ENCODE results near the gene FBXL13. TPM values are rescaled to one million over a fixed set of nuclear protein-coding genes. Genes with fewer than 3 reads are reported as not detected.
"Not testable (repeated sequence)": the region's sequence is repeated elsewhere in the genome, so short reads cannot be mapped to it uniquely, and the experiment has no call there.

The FBXL13 gene
- total RNA-seq, 1 donor: 1.9 TPM

DNA sequence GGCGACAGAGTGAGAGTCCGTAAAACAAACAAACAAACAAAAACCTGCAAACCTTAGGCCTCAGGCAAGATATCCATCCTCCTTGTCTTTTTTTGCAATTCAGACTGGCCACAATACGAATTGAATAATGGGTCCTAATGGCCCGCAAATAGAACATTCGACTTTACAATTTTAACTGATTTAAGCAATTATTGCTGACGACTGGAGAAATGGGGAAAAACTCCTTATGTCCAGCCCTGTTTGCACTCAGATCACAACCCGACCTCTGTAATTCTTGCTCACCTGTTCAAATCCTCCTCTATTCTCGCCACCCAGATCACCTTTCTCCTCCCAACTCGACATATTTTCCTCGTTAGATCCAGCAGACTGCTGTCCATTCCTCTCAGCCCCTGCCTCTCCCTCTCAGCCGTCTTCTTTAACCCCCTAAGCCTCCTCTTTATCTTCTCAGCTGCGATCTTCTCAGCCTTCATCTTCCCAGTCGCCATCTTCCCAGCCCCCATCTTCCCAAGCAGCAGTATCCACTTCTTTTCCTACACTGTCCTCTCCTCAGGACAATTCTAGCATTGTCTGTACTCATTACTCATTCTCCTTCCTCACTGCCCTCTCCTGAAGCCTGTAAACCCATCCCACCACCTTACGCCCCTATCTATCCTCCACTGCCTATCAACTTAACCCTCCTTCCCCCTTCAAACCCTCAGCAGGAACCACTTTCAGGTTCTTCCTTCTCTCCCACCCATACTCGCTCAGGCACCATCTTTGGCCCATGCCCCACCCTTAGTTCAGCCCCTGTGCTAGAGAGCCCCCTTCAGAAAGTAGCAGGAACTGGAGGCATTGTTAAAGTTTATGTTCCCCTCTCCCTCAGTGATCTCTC is 100.0 kb downstream of the FBXL13 start:
- H3K27me3 ChIP-seq (ENCODE audit: insufficient read depth, low read length): no peaks in the 10 kb centered on the region
- no peaks in the 10 kb centered on the region for H3K9me3 ChIP-seq (ENCODE audit: low read depth, low read length)
- peaks cover 5% of the 10 kb centered on the region for H3K4me1 ChIP-seq (ENCODE audit: insufficient read depth, low read length)
- H3K4me3 ChIP-seq (ENCODE audit: low read length): no peak overlapping the region

DNA sequence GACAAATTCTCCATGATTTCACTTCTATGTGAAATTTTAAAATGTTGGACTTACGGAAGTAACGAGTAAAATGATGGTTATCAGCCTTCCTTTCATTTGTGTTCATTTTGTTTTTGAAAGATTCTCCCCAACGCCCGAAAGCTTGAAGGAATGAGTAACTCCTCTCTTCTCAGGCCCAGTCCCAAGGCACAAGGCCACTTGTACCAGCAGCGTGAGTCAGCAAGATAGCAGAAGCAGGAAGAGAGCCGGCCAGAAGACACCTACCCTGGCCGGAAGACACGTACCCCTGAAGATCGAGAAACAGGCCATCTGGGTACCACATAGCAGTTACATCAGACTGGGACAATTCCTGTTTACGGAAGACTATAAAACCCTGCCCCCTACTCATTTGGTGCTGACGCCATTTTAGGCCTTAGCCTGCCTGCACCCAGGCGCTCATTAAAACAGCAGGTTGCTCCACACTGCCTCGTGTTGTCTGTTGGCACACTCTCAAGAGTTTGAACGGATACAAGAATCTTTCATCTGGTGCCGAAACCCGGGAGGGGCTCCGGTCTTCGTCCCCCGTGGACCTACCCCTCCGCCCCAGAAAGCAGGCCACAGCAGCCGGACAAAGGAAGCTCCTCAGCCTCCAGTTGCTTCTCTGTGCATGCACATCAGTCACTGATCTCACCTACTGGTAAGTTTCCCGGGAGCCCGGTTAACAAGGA is 101.3 kb downstream of the FBXL13 start:
- Histone ChIP-seq H3K4me1 (ENCODE audit: insufficient read depth, low read length) (peaks cover 2% of the 10 kb centered on the region), H3K4me3 (ENCODE audit: low read length) (no peak overlapping the region), H3K9me3 (ENCODE audit: low read depth, low read length) (no peaks in the 10 kb centered on the region), H3K27me3 (ENCODE audit: insufficient read depth, low read length) (no peaks in the 10 kb centered on the region)

DNA sequence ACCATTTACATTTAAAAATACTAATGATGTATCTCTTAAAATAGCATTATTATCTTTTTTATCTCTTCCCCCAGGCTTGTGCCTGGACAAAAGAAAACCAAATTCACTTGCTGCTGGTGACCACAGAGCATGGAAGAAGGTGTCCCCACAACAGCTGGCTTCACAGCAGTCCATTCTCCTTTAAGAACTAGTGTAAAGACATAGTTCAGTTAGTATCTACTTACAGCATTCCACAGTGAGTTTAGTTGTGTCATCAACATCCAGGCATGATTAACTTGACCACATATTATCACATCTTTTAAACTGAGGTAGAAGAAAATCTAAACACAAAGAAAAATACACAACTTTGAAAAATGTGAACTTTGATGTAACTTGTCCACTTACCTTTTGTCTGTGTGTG is 106.8 kb downstream of the FBXL13 start:
- no peaks in the 10 kb centered on the region for H3K27me3 ChIP-seq (ENCODE audit: insufficient read depth, low read length)
- H3K4me3 ChIP-seq (ENCODE audit: low read length): no peak overlapping the region
- H3K4me1 ChIP-seq (ENCODE audit: insufficient read depth, low read length): no peaks in the 10 kb centered on the region
- no peaks in the 10 kb centered on the region for H3K9me3 ChIP-seq (ENCODE audit: low read depth, low read length)

DNA sequence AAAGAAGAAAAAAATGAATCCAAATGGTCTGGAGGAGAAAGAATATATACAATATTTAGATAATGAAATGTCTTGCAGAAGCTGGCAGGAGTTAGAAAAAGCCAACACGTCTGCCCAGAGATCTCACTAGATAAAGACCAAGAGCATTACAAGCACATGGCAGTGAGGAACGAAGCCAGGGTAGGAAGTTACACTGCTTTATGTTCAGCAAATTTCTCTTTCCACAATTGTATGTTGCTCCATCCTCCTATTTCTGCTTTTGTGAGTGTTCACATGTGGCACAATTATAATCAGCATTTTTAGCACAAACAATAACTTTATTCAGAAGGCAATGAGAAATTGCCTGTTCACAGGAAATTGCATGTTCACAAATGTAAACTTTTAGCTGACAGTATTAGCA is 108.1 kb downstream of the FBXL13 start:
- Histone ChIP-seq H3K27me3 (ENCODE audit: insufficient read depth, low read length) (no peaks in the 10 kb centered on the region), H3K4me3 (ENCODE audit: low read length) (no peak overlapping the region), H3K9me3 (ENCODE audit: low read depth, low read length) (no peaks in the 10 kb centered on the region), H3K4me1 (ENCODE audit: insufficient read depth, low read length) (no peaks in the 10 kb centered on the region)

DNA sequence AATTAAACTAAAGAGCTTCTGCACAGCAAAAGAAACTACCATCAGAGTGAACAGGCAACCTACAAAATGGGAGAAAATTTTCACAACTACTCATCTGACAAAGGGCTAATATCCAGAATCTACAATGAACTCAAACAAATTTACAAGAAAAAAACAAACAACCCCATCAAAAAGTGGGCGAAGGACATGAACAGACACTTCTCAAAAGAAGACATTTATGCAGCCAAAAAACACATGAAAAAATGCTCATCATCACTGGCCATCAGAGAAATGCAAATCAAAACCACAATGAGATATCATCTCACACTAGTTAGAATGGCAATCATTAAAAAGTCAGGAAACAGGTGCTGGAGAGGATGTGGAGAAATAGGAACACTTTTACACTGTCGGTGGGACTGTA is 112.6 kb downstream of the FBXL13 start:
- not testable (repeated sequence) for H3K4me1 ChIP-seq (ENCODE audit: insufficient read depth, low read length); H3K4me3 ChIP-seq (ENCODE audit: low read length); H3K9me3 ChIP-seq (ENCODE audit: low read depth, low read length); H3K27me3 ChIP-seq (ENCODE audit: insufficient read depth, low read length)

DNA sequence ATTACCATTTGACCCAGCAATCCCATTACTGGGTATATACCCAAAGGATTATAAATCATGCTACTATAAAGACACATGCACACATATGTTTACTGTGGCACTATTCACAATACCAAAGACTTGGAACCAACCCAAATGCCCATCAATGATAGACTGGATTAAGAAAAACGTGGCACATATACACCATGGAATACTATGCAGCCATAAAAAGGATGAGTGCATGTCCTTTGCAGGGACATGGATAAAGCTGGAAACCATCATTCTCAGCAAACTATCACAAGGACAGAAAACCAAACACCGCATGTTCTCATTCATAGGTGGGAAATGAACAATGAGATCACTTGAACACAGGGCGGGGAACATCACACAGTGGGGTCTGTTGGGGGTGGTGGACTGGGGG is 116.6 kb downstream of the FBXL13 start:
- H3K27me3 ChIP-seq (ENCODE audit: insufficient read depth, low read length); H3K4me1 ChIP-seq (ENCODE audit: insufficient read depth, low read length); H3K9me3 ChIP-seq (ENCODE audit: low read depth, low read length); H3K4me3 ChIP-seq (ENCODE audit: low read length): not testable (repeated sequence)

DNA sequence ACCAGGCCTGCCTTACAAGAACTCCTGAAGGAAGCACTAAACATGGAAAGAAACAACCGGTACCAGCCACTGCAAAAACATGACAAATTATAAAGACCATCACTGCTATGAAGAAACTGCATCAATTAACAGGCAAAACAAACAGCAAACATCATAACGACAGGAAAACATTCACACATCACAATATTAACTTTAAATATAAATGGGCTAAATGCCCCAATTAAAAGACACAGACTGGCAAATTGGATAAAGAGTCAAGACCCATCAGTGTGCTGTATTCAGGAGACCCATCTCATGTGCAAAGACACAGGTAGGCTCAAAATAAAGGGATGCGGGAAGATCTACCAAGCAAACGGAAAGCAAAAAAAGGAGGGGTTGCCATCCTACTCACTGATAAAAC is 120.2 kb downstream of the FBXL13 start:
- H3K27me3 ChIP-seq (ENCODE audit: insufficient read depth, low read length); H3K4me1 ChIP-seq (ENCODE audit: insufficient read depth, low read length); H3K9me3 ChIP-seq (ENCODE audit: low read depth, low read length); H3K4me3 ChIP-seq (ENCODE audit: low read length): not testable (repeated sequence)

DNA sequence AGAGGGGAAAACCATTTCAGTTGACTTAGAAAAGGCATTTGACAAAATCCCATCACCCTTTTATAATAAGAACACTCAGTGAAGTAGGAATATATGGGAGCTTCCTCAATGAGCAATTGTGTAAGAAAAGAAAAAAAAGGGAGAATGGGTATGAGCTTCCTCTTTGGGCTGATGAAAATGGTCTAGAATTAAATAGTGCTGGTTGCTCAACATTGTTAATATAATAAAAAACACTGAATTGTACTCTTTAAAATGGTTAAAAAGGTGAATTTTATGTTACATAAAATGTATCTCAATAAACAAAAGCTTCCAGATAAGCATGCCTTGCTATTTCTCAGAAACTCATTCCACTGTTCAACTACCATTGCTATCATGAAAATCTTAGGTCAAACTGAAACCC is 121.2 kb downstream of the FBXL13 start:
- Histone ChIP-seq H3K4me1 (ENCODE audit: insufficient read depth, low read length) (no peaks in the 10 kb centered on the region), H3K9me3 (ENCODE audit: low read depth, low read length) (no peaks in the 10 kb centered on the region), H3K27me3 (ENCODE audit: insufficient read depth, low read length) (no peaks in the 10 kb centered on the region), H3K4me3 (ENCODE audit: low read length) (no peak overlapping the region)

DNA sequence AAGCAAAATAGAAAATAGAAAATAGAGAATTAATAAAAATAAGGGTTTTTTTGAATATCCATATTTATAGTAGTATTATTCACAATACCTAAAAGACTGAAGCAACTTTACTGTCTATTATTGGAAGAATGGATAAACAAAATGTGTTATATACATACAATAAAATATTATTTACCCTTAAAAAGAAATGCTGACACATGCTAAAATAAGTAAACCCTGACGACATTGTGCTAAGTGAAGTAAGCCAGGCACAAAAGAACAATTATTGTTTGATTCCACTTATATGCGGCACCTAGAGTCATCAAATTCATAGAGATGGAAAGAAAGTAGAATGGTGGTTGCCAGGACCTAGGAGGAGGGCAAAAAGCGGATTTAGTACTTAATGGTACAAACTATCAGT is 122.8 kb downstream of the FBXL13 start:
- H3K4me3 ChIP-seq (ENCODE audit: low read length): no peak overlapping the region
- H3K27me3 ChIP-seq (ENCODE audit: insufficient read depth, low read length): no peaks in the 10 kb centered on the region
- H3K4me1 ChIP-seq (ENCODE audit: insufficient read depth, low read length): no peaks in the 10 kb centered on the region
- no peaks in the 10 kb centered on the region for H3K9me3 ChIP-seq (ENCODE audit: low read depth, low read length)

DNA sequence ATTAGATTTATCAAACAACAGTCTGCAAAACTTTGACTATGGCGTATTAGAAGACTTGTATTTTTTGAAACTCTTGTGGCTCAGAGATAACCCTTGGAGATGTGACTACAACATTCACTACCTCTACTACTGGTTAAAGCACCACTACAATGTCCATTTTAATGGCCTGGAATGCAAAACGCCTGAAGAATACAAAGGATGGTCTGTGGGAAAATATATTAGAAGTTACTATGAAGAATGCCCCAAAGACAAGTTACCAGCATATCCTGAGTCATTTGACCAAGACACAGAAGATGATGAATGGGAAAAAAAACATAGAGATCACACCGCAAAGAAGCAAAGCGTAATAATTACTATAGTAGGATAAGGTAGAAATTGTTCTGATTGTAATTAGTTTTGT is 130.4 kb downstream of the FBXL13 start:
- no peak overlapping the region for H3K4me3 ChIP-seq (ENCODE audit: low read length)
- H3K4me1 ChIP-seq (ENCODE audit: insufficient read depth, low read length): no peaks in the 10 kb centered on the region
- H3K27me3 ChIP-seq (ENCODE audit: insufficient read depth, low read length): no peaks in the 10 kb centered on the region
- H3K9me3 ChIP-seq (ENCODE audit: low read depth, low read length): no peaks in the 10 kb centered on the region

DNA sequence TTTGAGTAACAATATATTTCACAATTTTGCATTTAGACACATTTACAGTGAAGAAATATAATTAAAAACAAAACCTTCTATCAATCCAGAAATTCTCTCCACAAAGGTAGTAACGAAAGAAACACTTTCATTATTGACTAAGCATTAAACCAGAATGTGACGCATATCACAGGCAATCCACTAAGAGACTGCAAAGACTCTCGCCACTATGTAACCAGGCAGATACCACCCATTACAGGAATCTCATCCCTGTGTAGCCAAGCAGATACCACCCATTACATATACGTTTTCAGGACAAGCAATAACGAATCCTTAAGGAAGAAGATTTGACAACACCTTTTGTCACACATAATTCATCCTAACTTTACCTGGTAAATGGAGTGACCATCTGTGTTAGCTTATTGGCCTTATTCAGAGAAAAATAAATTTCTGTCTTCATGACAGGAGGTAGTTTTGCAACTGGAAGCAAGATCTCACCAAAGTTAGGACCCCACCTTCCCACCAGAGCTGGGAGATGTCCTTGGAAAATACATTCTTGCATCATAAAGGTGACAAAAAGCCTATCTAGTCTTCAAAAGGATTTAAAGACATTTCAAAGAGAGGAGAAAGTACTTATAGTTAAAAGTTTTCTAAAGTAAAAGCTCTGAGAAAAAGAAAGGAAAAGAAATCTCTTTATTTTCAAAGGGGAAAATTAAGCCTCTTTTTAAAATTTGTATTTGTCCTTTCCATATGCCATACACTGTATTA is 131.0 kb downstream of the FBXL13 start:
- Histone ChIP-seq H3K4me3 (ENCODE audit: low read length) (no peak overlapping the region), H3K9me3 (ENCODE audit: low read depth, low read length) (no peaks in the 10 kb centered on the region), H3K4me1 (ENCODE audit: insufficient read depth, low read length) (no peaks in the 10 kb centered on the region), H3K27me3 (ENCODE audit: insufficient read depth, low read length) (no peaks in the 10 kb centered on the region)

DNA sequence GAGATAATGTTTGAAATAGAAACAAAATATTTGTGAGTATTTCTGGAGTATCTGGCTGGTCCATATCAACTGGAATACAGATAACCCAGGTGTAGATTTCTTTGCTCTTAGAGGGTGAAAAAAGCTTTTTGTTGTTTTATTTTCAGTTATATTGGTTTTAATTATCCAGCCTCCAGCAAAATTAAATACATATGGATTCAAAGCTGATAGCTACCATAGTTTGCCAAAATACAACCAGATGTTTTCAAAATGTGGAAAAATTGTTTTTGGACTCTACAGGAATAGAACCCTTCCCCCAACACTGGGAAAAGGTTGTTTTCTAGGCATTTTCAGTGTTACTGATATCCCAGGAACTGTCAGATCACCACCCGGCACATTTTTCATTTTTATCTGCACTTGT is 131.7 kb downstream of the FBXL13 start:
- no peak overlapping the region for H3K4me3 ChIP-seq (ENCODE audit: low read length)
- H3K4me1 ChIP-seq (ENCODE audit: insufficient read depth, low read length): no peaks in the 10 kb centered on the region
- no peaks in the 10 kb centered on the region for H3K9me3 ChIP-seq (ENCODE audit: low read depth, low read length)
- H3K27me3 ChIP-seq (ENCODE audit: insufficient read depth, low read length): no peaks in the 10 kb centered on the region

DNA sequence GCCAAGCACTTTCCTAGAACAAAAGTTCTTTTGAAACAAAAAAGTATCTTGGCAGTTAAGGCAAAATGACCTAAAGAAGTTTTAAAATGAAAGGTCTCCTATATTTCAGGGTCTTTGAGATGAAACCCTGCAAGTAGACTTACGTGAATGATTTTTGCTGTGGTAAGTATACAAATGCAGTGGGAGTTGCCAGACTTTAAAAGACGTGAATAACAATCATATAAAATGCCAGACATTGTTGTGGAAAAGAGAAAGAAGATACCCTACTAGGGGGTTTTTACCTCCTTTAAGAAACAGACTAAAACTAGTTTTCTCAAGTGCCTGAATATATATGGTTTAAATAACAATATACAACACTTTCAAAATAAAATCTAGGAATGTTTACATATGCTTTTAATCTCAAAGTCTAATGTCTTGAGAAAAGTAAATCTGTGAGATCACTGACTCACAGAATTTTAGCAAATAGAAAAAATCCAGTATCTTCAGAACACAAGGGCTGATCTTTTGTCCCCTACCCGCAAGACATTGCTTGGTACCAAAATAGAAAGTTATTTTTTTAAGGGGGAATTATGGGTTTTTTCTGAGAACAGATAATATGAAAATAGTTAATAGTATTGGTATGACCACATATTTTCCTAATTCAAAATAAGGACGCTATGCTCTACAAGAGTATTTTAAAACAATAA is 132.3 kb downstream of the FBXL13 start:
- H3K4me3 ChIP-seq (ENCODE audit: low read length): no peak overlapping the region
- H3K4me1 ChIP-seq (ENCODE audit: insufficient read depth, low read length): no peaks in the 10 kb centered on the region
- H3K27me3 ChIP-seq (ENCODE audit: insufficient read depth, low read length): no peaks in the 10 kb centered on the region
- no peaks in the 10 kb centered on the region for H3K9me3 ChIP-seq (ENCODE audit: low read depth, low read length)

DNA sequence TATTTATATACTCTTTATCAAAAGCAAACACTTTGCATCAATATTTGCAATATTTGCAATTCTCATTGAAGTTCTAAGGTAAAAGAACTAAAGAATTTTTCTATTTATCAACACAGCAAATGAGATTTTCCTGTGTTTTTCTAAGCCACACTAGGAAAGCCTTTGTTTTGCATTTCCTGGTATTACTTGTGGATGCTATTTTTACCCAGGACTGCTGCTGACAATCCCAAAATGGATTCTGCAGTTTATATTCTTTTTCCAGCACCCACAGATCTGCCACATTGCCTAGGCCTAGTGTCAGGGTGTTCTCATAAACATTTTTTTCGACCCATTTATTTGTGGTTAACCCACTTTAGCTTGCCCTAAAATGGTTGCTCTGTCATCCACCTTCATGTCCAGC is 135.9 kb downstream of the FBXL13 start:
- H3K9me3 ChIP-seq (ENCODE audit: low read depth, low read length): no peaks in the 10 kb centered on the region
- no peak overlapping the region for H3K4me3 ChIP-seq (ENCODE audit: low read length)
- H3K27me3 ChIP-seq (ENCODE audit: insufficient read depth, low read length): no peaks in the 10 kb centered on the region
- H3K4me1 ChIP-seq (ENCODE audit: insufficient read depth, low read length): peaks cover 6% of the 10 kb centered on the region
